HEK293 (cell line): ENCODE data around the gene CACNA1C.

Experiments
- CTCF ChIA-PET: fragments of 350-600 bp; formaldehyde crosslinking; extraction: SDS; loops from one replicate; lab custom pipeline; 2021; ENCODE audit warnings: antibody characterized with exemption; lab: Yijun Ruan, JAX
- POLR2A ChIA-PET: fragments of 300-600 bp; formaldehyde crosslinking; extraction: SDS; loops from one replicate; lab custom pipeline; 2020; ENCODE audit warnings: antibody characterized with exemption, inconsistent platforms; lab: Yijun Ruan, JAX
- H3K27ac ChIP-seq: fragments of 200-500 bp; sonication (Bioruptor generic); 2 replicates; pipeline ENCODE4 v1.5.1; 2014; ENCODE audit warnings: low read depth, low read length, control low read depth, inconsistent platforms; ENCODE audit errors: extremely low read depth
- H3K36me3 ChIP-seq, 2 experiments: fragments of 200-500 bp in 1 of 2; sonication (Bioruptor generic) in 1 of 2; 1 replicate in 1 of 2; 2 replicates in 1 of 2; pipeline ENCODE4 v1.5.1; 2014 to 2017; ENCODE audit warnings: inconsistent platforms in 2 of 2, low read length in 2 of 2; ENCODE audit not compliant: control insufficient read depth in 2 of 2, insufficient read depth in 1 of 2
- H3K4me1 ChIP-seq: fragments of 200-500 bp; sonication (Bioruptor generic); 2 replicates; pipeline ENCODE4 v1.5.1; 2014; ENCODE audit warnings: mild to moderate bottlenecking, low read length, inconsistent platforms; ENCODE audit not compliant: control insufficient read depth, insufficient read depth
- H3K4me3 ChIP-seq: 2 replicates; pipeline ENCODE4 v1.5.1; 2011; ENCODE audit warnings: low read depth, mild to moderate bottlenecking, control low read depth, low read length, moderate library complexity
- H3K9me3 ChIP-seq: fragments of 200-500 bp; sonication (Bioruptor generic); 2 replicates; pipeline ENCODE4 v1.5.1; 2014; ENCODE audit warnings: low read depth, low read length, inconsistent platforms; ENCODE audit not compliant: control insufficient read depth, insufficient read depth
- KLF9 ChIP-seq: fragments of 450-650 bp; formaldehyde crosslinking; IDR thresholded peaks from 2 replicates; pipeline ENCODE4 v1.5.1; 2016; ENCODE audit warnings: missing biosample characterization, missing genetic modification characterization, low read depth
- PBX3 ChIP-seq: sonication (generic); formaldehyde crosslinking; IDR thresholded peaks from 2 replicates; pipeline ENCODE4 v1.8.1; 2022; ENCODE audit warnings: mild to moderate bottlenecking, moderate library complexity, missing genetic modification reagents
- SCRT1 ChIP-seq: fragments of 450-650 bp; formaldehyde crosslinking; IDR thresholded peaks from 2 replicates; pipeline ENCODE4 v1.5.1; 2016; ENCODE audit warnings: missing biosample characterization, missing genetic modification characterization, borderline replicate concordance
- ZBTB6 ChIP-seq: fragments of 450-650 bp; formaldehyde crosslinking; IDR thresholded peaks from 2 replicates; pipeline ENCODE4 v1.5.1; 2017; ENCODE audit warnings: missing biosample characterization, missing genetic modification characterization
- ZFP3 ChIP-seq: fragments of 450-650 bp; formaldehyde crosslinking; IDR thresholded peaks from 2 replicates; pipeline ENCODE4 v1.5.1; 2016; ENCODE audit warnings: low read depth, missing biosample characterization, missing genetic modification characterization
- ZNF23 ChIP-seq: fragments of 450-650 bp; formaldehyde crosslinking; IDR thresholded peaks from 2 replicates; pipeline ENCODE4 v1.5.1; 2016; ENCODE audit warnings: missing biosample characterization, missing genetic modification characterization, borderline replicate concordance
- ZNF311 ChIP-seq: fragments of 450-650 bp; formaldehyde crosslinking; IDR thresholded peaks from 2 replicates; pipeline ENCODE4 v1.5.1; 2017; ENCODE audit warnings: missing biosample characterization, missing genetic modification characterization, borderline replicate concordance
- ZNF76 ChIP-seq: fragments of 450-650 bp; formaldehyde crosslinking; IDR thresholded peaks from 2 replicates; pipeline ENCODE4; 2016; ENCODE audit warnings: low read depth, missing biosample characterization, missing genetic modification characterization, borderline replicate concordance
- ZXDB ChIP-seq: fragments of 450-650 bp; formaldehyde crosslinking; IDR thresholded peaks from 2 replicates; pipeline ENCODE4 v1.5.1; 2016; ENCODE audit warnings: missing biosample characterization, missing genetic modification characterization
- TF ChIP-seq, protein P1 (sequence below): fragments of 450-650 bp; formaldehyde crosslinking; IDR thresholded peaks from 2 replicates; pipeline ENCODE4 v1.5.1; 2016; ENCODE audit warnings: missing biosample characterization, missing genetic modification characterization
- TF ChIP-seq, protein P2 (sequence below): fragments of 450-650 bp; formaldehyde crosslinking; IDR thresholded peaks from 2 replicates; pipeline ENCODE4 v1.5.1; 2017; ENCODE audit warnings: missing biosample characterization, missing genetic modification characterization
- TF ChIP-seq, protein P3 (sequence below): fragments of 450-650 bp; formaldehyde crosslinking; IDR thresholded peaks from 2 replicates; pipeline ENCODE4 v1.5.1; 2016; ENCODE audit warnings: missing biosample characterization, missing genetic modification characterization
- TF ChIP-seq, protein P4 (sequence below): fragments of 450-650 bp; formaldehyde crosslinking; IDR thresholded peaks from 2 replicates; pipeline ENCODE4 v1.5.1; 2016; ENCODE audit warnings: missing biosample characterization, missing genetic modification characterization
- TF ChIP-seq, protein P5 (sequence below): fragments of 450-650 bp; formaldehyde crosslinking; IDR thresholded peaks from 2 replicates; pipeline ENCODE4 v1.5.1; 2016; ENCODE audit warnings: missing biosample characterization, missing genetic modification characterization

The CACNA1C gene

DNA sequence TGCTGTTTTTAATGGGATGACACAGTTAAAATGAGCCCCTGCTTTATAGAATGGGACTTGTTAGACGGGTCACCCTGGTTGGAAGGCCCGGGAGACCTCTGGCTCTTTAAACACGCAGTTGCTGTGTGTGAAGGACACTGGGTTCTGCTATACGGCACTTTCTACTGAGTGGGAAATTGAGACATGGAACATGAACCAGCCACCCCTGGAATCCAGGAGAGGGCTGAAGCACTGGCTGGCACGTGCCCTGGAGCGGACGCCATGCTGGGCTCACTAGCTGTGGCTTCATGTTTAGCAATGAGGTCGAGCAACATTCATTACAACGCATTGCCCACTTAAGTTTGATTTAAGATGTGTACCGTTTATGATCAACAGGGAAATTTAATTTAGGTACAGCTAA, 23.9 kb downstream of the CACNA1C start:
- TF ChIP-seq ZFP3 (tag by site-specific recombination) = no peak
- TF ChIP-seq KLF9 = no peak
- TF ChIP-seq, protein P1, sequence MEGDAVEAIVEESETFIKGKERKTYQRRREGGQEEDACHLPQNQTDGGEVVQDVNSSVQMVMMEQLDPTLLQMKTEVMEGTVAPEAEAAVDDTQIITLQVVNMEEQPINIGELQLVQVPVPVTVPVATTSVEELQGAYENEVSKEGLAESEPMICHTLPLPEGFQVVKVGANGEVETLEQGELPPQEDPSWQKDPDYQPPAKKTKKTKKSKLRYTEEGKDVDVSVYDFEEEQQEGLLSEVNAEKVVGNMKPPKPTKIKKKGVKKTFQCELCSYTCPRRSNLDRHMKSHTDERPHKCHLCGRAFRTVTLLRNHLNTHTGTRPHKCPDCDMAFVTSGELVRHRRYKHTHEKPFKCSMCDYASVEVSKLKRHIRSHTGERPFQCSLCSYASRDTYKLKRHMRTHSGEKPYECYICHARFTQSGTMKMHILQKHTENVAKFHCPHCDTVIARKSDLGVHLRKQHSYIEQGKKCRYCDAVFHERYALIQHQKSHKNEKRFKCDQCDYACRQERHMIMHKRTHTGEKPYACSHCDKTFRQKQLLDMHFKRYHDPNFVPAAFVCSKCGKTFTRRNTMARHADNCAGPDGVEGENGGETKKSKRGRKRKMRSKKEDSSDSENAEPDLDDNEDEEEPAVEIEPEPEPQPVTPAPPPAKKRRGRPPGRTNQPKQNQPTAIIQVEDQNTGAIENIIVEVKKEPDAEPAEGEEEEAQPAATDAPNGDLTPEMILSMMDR = no peak
- TF ChIP-seq ZNF23 (tag by site-specific recombination) = no peak
- no peak for TF ChIP-seq SCRT1 (tag by site-specific recombination)
- TF ChIP-seq, protein P2, sequence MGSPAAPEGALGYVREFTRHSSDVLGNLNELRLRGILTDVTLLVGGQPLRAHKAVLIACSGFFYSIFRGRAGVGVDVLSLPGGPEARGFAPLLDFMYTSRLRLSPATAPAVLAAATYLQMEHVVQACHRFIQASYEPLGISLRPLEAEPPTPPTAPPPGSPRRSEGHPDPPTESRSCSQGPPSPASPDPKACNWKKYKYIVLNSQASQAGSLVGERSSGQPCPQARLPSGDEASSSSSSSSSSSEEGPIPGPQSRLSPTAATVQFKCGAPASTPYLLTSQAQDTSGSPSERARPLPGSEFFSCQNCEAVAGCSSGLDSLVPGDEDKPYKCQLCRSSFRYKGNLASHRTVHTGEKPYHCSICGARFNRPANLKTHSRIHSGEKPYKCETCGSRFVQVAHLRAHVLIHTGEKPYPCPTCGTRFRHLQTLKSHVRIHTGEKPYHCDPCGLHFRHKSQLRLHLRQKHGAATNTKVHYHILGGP = no peak
- TF ChIP-seq PBX3 (CRISPR knock-in tag) = no peak
- TF ChIP-seq ZXDB (tag by site-specific recombination) = no peak
- TF ChIP-seq, protein P3, sequence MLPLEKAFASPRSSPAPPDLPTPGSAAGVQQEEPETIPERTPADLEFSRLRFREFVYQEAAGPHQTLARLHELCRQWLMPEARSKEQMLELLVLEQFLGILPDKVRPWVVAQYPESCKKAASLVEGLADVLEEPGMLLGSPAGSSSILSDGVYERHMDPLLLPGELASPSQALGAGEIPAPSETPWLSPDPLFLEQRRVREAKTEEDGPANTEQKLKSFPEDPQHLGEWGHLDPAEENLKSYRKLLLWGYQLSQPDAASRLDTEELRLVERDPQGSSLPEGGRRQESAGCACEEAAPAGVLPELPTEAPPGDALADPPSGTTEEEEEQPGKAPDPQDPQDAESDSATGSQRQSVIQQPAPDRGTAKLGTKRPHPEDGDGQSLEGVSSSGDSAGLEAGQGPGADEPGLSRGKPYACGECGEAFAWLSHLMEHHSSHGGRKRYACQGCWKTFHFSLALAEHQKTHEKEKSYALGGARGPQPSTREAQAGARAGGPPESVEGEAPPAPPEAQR (tag by site-specific recombination) = no peak
- TF ChIP-seq, protein P4, sequence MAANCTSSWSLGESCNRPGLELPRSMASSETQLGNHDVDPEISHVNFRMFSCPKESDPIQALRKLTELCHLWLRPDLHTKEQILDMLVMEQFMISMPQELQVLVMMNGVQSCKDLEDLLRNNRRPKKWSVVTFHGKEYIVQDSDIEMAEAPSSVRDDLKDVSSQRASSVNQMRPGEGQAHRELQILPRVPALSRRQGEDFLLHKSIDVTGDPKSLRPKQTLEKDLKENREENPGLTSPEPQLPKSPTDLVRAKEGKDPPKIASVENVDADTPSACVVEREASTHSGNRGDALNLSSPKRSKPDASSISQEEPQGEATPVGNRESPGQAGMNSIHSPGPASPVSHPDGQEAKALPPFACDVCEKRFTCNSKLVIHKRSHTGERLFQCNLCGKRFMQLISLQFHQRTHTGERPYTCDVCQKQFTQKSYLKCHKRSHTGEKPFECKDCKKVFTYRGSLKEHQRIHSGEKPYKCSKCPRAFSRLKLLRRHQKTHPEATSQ (tag by site-specific recombination) = no peak
- TF ChIP-seq ZBTB6 (tag by site-specific recombination) = no peak
- TF ChIP-seq, protein P5, sequence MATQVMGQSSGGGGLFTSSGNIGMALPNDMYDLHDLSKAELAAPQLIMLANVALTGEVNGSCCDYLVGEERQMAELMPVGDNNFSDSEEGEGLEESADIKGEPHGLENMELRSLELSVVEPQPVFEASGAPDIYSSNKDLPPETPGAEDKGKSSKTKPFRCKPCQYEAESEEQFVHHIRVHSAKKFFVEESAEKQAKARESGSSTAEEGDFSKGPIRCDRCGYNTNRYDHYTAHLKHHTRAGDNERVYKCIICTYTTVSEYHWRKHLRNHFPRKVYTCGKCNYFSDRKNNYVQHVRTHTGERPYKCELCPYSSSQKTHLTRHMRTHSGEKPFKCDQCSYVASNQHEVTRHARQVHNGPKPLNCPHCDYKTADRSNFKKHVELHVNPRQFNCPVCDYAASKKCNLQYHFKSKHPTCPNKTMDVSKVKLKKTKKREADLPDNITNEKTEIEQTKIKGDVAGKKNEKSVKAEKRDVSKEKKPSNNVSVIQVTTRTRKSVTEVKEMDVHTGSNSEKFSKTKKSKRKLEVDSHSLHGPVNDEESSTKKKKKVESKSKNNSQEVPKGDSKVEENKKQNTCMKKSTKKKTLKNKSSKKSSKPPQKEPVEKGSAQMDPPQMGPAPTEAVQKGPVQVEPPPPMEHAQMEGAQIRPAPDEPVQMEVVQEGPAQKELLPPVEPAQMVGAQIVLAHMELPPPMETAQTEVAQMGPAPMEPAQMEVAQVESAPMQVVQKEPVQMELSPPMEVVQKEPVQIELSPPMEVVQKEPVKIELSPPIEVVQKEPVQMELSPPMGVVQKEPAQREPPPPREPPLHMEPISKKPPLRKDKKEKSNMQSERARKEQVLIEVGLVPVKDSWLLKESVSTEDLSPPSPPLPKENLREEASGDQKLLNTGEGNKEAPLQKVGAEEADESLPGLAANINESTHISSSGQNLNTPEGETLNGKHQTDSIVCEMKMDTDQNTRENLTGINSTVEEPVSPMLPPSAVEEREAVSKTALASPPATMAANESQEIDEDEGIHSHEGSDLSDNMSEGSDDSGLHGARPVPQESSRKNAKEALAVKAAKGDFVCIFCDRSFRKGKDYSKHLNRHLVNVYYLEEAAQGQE (tag by site-specific recombination) = no peak
- TF ChIP-seq ZNF311 (tag by site-specific recombination) = no peak
- no peak for TF ChIP-seq ZNF76 (tag by site-specific recombination)
- H3K4me1 ChIP-seq = no peaks in the 10 kb centered on the region
- H3K9me3 ChIP-seq = no peaks in the 10 kb centered on the region; the same call in 1 of the 2 replicates
- CTCF ChIA-PET = no interaction called here
- no peak overlapping the region for H3K4me3 ChIP-seq
- H3K36me3 ChIP-seq = no peaks in the 10 kb centered on the region
- H3K27ac ChIP-seq = no peak overlapping the region
- POLR2A ChIA-PET = no interaction called here
